ENCODE data around the gene SMPD4.
"Not testable (repeated sequence)": the region's sequence is repeated elsewhere in the genome, so short reads cannot be mapped to it uniquely, and the experiment has no call there.

DNA sequence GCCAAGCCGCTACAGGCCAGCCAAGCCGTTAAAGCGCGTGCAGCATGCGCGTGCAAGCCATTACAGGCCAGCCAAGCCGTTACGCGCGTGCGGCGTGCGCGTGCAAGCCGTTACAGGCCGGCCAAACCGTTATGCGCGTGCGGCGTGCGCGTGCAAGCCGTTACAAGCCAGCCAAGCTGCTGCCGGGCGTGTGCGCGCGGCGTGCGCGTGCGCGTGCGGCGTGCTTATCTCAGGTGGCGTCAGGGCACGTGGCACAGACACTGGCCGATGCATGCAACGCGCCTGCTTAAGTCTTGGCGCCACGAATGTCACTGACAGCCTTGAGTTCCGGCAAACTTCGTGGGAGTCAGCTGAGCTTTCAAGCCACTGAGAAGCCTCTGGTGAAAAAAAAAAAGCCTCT lies 60.5 kb downstream of the SMPD4 start:
- TF ChIP-seq, protein P1, sequence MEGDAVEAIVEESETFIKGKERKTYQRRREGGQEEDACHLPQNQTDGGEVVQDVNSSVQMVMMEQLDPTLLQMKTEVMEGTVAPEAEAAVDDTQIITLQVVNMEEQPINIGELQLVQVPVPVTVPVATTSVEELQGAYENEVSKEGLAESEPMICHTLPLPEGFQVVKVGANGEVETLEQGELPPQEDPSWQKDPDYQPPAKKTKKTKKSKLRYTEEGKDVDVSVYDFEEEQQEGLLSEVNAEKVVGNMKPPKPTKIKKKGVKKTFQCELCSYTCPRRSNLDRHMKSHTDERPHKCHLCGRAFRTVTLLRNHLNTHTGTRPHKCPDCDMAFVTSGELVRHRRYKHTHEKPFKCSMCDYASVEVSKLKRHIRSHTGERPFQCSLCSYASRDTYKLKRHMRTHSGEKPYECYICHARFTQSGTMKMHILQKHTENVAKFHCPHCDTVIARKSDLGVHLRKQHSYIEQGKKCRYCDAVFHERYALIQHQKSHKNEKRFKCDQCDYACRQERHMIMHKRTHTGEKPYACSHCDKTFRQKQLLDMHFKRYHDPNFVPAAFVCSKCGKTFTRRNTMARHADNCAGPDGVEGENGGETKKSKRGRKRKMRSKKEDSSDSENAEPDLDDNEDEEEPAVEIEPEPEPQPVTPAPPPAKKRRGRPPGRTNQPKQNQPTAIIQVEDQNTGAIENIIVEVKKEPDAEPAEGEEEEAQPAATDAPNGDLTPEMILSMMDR (conservative IDR thresholded peaks at IDR 0.05), result not testable (repeated sequence)
- TF ChIP-seq ZFX (IDR thresholded peaks at IDR 0.05), result not testable (repeated sequence)

Measured in C4-2B (cell line).